HepG2 (cell line): ENCODE measurements around the gene METTL27. TPM values are rescaled to one million over a fixed set of nuclear protein-coding genes. Genes with fewer than 3 reads are reported as not detected.

ENCODE experiments used
- AKAP8 ChIP-seq: sonication (generic); formaldehyde crosslinking; IDR thresholded peaks from 2 replicates; pipeline ENCODE4 v1.5.1; 2020; ENCODE audit warnings: mild to moderate bottlenecking, missing genetic modification reagents
- ARID3A ChIP-seq: IDR thresholded peaks from 2 replicates; pipeline ENCODE4 v1.6.1; 2012; ENCODE audit warnings: low read depth, low read length, improper control_type of control experiment
- CAMTA2 ChIP-seq: sonication (generic); formaldehyde crosslinking; IDR thresholded peaks from 2 replicates; pipeline ENCODE4 v1.4.0; 2020; ENCODE audit warnings: mild to moderate bottlenecking, missing genetic modification reagents, borderline replicate concordance
- CEBPB ChIP-seq: IDR thresholded peaks from 2 replicates; pipeline ENCODE4 v1.6.1; 2011; ENCODE audit warnings: low read depth, low read length, improper control_type of control experiment, borderline replicate concordance
- GZF1 ChIP-seq: sonication (generic); formaldehyde crosslinking; IDR thresholded peaks from 2 replicates; pipeline ENCODE4 v1.5.1; 2020; ENCODE audit warnings: mild to moderate bottlenecking, missing genetic modification reagents
- HMGXB3 ChIP-seq: sonication (generic); formaldehyde crosslinking; IDR thresholded peaks from 2 replicates; pipeline ENCODE4 v1.4.0; 2020; ENCODE audit warnings: missing genetic modification reagents, borderline replicate concordance
- KMT2A ChIP-seq: sonication (generic); formaldehyde crosslinking; IDR thresholded peaks from 2 replicates; pipeline ENCODE4 v1.4.0; 2020; ENCODE audit warnings: missing genetic modification reagents
- PATZ1 ChIP-seq: sonication (generic); formaldehyde crosslinking; IDR thresholded peaks from 2 replicates; pipeline ENCODE4 v1.4.0; 2020; ENCODE audit warnings: missing genetic modification reagents
- RCOR2 ChIP-seq: IDR thresholded peaks from 2 replicates; pipeline ENCODE4 v1.6.1; 2016; ENCODE audit warnings: missing biosample characterization, missing genetic modification reagents
- RNF219 ChIP-seq: sonication (generic); formaldehyde crosslinking; IDR thresholded peaks from 2 replicates; pipeline ENCODE4 v1.5.0; 2020; ENCODE audit warnings: mild to moderate bottlenecking, missing genetic modification reagents
- TBX2 ChIP-seq: sonication (generic); formaldehyde crosslinking; IDR thresholded peaks from 2 replicates; pipeline ENCODE4 v1.5.0; 2020; ENCODE audit warnings: missing genetic modification reagents, mild to moderate bottlenecking, borderline replicate concordance
- ZNF276 ChIP-seq: sonication (generic); formaldehyde crosslinking; IDR thresholded peaks from 2 replicates; pipeline ENCODE4 v1.4.0; 2020; ENCODE audit warnings: mild to moderate bottlenecking, low read depth, missing genetic modification reagents
- ZNF570 ChIP-seq: sonication (generic); formaldehyde crosslinking; IDR thresholded peaks from 2 replicates; pipeline ENCODE4 v1.4.0; 2020; ENCODE audit warnings: mild to moderate bottlenecking, missing genetic modification reagents, borderline replicate concordance
- ZNF720 ChIP-seq: sonication (generic); formaldehyde crosslinking; IDR thresholded peaks from 2 replicates; pipeline ENCODE4 v1.4.0; 2020; ENCODE audit warnings: missing genetic modification reagents
- ZNF768 ChIP-seq: sonication (generic); formaldehyde crosslinking; IDR thresholded peaks from 2 replicates; pipeline ENCODE4 v1.4.0; 2020; ENCODE audit warnings: missing genetic modification reagents
- ZNF850 ChIP-seq: sonication (generic); formaldehyde crosslinking; conservative IDR thresholded peaks from 2 replicates; pipeline ENCODE4 v1.9.0; 2021; ENCODE audit warnings: mild to moderate bottlenecking, missing genetic modification reagents
- ZSCAN21 ChIP-seq: sonication (generic); formaldehyde crosslinking; IDR thresholded peaks from 2 replicates; pipeline ENCODE4 v1.8.0; 2022; ENCODE audit warnings: mild to moderate bottlenecking, missing genetic modification reagents, moderate library complexity, borderline replicate concordance
- polyA plus RNA-seq, 8 experiments: library from polyadenylated mRNA; depleted of rRNA in 3 of 8; stranded (reverse) in 7 of 8; unstranded in 1 of 8; fragments of >200 nt; fragmentation: Illumina TruSeq in 4 of 8; extraction: Trizol in 4 of 8; gene quantifications; 2 replicates each; pipeline versions ENCODE4 v1.2.1 to v1.2.3, GENCODE V29; 2011 to 2016; ENCODE audit warnings: low read depth in 4 of 8, missing spikeins in 1 of 8, mixed read lengths in 1 of 8; ENCODE audit not compliant: insufficient read depth in 1 of 8
- total RNA-seq, 5 experiments: library from RNA; depleted of rRNA; stranded (reverse); fragments of >200 nt; fragmentation: Illumina TruSeq; extraction: Trizol; gene quantifications; 2 replicates each; pipeline ENCODE4 v1.2.3, GENCODE V29; 2016; ENCODE audit warnings: low read depth in 1 of 5

Gene METTL27
- total and polyA plus RNA-seq, 2 of the 13 experiments (the other 11 are each of a cell fraction or from before 2014, with no cell fraction given) = 2.0 to 3.0 TPM

- TF ChIP-seq ZNF570 (CRISPR knock-in tag) (no peak), ZNF276 (CRISPR knock-in tag) (no peak), RNF219 (CRISPR knock-in tag) (0 out of 2 replicates have a peak, but pooled peaks have one; percentile 56), PATZ1 (CRISPR knock-in tag) (no peak), AKAP8 (CRISPR knock-in tag) (peak; percentile 61; the same call in 1 of the 2 replicates), TBX2 (CRISPR knock-in tag) (no peak), CEBPB (no peak), ZNF850 (CRISPR knock-in tag) (no peak), ARID3A (no peak), ZSCAN21 (CRISPR knock-in tag) (no peak), RCOR2 (CRISPR knock-in tag) (no peak), CAMTA2 (CRISPR knock-in tag) (no peak), KMT2A (CRISPR knock-in tag) (no peak), GZF1 (CRISPR knock-in tag) (no peak), HMGXB3 (CRISPR knock-in tag) (no peak), ZNF768 (CRISPR knock-in tag) (peak; percentile 89), ZNF720 (no peak)
Observed at GRCh38 chr7:73833251-73833919, 8.9 kb downstream of the METTL27 start (continued).
